ENCODE results near the gene UROS.

Gene UROS

DNA sequence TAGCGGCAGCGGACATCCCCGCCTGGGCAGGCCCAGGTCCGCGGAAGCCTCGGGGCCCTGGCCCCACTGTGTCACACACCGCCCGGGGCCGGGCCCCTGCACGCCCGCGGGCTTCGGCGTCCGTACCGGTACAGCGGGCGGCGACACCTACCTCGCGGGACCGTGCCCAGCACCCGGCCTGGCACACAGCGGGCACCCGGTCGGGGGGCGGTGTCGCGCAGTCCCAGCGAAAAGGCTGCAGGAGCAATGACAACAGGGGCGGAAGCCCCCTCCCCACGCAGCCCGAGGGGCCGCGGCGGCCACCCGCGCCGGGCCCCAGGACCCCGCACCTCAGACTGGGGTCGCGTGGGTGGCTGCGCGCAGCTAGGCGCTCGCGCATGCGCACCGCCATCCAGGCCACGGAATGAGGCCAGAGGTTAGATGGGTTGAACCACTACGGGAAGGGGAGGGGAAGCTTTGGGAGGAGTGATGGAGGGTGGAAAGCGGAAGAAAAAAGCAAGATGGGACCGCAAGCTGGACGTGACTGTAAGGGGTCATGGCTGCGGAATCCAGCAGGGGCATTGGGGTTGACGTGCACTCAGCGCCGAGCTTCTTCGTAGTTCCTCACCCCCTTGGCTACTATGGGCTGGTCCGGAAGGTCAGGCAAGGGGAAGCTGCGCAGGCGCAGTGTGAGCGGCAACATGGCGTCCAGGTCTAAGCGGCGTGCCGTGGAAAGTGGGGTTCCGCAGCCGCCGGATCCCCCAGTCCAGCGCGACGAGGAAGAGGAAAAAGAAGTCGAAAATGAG lies at the start of gene UROS, which contains the start of gene BCCIP:
Gene UROS (minus strand): TSS at position 381 of the 785 bp plus-strand sequence. CDS start 6,759 bp downstream, outside the sequence.
Gene BCCIP (plus strand): TSS at position 669 of the 785 bp plus-strand sequence. CDS start 12 bp downstream, at position 681.
- peak; percentile 88 to 90 for DNase-seq

DNA sequence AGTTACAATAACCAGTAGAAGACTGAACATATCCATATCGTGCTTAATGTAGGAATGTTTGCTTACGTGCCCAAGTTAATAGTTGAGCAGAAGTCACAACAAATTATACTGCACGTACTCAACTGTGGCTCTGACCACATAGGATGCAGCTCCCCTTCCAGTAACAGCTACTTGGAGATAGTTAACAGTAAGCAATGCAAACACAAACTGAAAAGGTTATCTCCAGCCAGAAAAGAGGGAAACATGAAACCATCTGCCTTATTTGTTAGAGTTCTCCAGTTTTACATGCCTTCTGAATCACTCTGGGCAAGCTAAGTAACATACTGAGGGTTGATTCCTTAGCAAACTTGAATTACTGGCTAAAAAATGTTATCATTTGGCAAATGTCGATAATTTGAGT lies 48.3 kb upstream of the UROS start:
- DNase-seq, result no peak

- DNase-seq, result peak in 1 of 2 experiments; percentile 7
These were observed 45.4 kb upstream of the UROS start for GRCh38 chr10:125868372-125868975.

DNA sequence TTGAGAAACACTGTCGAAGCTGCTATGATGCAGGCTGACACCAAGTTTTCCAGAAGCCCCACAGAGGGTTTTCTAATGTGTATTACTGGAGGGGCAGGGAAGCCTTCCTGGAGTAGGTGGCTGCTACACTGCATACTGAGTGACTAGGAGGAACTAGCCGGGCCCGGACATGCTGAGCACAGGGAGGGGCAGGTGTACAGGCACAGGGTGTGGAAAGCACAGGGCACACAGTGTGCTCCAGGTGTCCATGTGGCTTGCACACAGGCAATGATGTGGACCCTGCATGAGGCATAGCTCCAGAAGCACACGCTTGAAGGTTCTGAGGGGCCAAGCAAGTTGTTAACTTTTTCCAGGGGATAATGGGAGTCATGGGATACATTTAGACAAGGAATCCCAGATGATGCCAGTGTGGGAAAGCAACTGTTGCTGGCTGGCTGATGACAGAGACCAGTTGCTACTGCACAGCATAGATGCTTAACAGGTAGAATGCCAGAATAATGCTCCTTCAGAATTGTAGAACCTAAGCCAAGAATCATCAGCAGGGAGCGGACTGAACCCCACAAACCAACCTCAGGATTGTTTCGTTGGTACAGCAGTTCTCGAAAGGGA lies 43.5 kb upstream of the UROS start:
- DNase-seq, result no peak

DNA sequence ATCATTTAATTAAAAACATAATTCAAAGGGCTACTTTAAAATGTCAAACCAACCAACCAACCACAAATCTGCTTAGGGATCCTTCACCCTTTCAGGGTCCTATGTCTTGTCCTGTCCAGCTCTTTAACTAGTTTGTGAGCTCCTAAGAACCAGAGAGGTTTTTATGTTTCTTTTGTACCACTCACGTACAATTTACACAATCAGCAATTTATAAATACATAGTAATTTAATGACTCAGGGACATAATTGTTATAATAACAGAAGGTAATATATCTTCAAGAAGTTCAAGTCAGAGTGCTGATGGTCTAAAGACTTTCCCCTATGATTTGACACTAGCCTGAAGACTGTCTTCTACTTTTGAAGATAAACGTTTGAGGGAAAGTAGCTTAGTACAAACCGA lies 42.1 kb upstream of the UROS start:
- no peak for DNase-seq

- DNase-seq, result no peak
These were observed 36.2 kb upstream of the UROS start for GRCh38 chr10:125859128-125859817.

- no peak for DNase-seq
These were observed 34.2 kb upstream of the UROS start for GRCh38 chr10:125857185-125857760.

- no peak for DNase-seq
These were observed 29.4 kb upstream of the UROS start for GRCh38 chr10:125852487-125852886.

DNA sequence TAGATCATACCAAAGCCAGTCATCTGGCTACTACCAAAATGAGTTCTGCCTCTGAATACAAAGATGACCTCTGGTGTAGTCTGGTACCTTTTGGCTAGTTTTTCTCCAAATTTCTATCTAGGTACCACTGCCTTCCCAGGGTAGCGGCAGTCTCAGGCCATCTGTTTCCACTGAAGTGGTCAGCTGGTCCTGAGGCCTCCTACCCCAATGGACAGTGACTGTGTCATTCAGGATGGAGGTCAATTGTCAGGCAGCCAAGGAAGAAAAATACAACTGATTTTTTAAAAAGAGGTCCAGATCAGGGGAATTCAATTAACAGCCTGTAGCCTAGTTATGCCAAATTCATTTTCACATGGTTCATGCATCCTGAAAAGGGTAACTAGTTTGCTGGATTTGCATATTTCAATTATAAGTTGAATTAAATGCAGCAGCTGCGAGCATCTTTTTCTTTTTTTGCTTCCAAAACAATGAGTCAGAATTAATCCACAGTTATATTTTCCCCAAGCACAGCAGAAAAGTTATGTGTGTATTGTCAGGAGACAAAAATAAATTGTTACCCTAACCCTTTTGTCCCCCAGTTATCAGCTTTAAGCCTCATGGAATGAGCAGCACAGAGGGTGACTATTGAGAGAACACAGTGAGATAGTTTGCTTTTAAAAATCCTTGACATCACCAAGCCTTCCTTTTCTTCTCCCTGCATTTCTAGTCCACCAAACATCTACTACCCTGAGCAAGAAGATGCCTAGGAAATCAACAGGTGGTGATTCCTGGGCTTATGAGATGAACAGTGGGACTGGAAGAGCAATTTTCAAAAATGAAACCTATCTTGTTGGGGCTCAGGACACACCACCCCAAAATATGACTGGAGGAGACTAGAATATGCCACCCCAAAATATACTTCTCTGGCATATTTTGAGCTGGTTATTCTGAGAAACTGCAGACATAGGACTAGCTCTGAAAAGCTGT lies 28.0 kb upstream of the UROS start:
- DNase-seq, result no peak

- no peak for DNase-seq
These were observed 26.4 kb upstream of the UROS start for GRCh38 chr10:125849448-125849847.

- no peak for DNase-seq
These were observed 25.8 kb upstream of the UROS start for GRCh38 chr10:125848857-125849256.

DNA sequence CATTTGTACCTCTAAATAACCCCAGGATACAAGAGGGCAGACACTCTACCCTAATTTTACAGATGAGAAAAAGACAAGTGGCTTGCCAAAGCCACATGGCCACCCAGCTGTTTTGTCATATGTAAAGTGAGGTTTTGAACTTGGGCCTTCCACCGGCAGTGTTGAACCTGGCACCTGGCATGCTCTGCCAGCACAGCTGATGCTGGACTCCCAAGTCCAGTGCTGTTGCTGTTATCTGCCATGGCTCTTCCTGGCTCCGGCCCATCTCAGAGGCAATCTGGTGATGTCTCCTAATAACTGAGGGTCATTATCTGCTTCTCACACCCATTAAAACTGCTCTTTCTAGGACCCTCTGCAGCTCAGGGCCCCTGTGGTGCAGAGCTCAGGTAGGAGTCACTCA lies 25.3 kb upstream of the UROS start:
- DNase-seq, result no peak

GRCh38 chr10:125846894-125847293 lies 23.8 kb upstream of the UROS start:
- DNase-seq, result no peak

- no peak for DNase-seq
These were observed 22.6 kb upstream of the UROS start for GRCh38 chr10:125845617-125846016.

GRCh38 chr10:125844751-125845221 lies 21.7 kb upstream of the UROS start:
- DNase-seq, result no peak

GRCh38 chr10:125843603-125844329 lies 20.7 kb upstream of the UROS start:
- no peak for DNase-seq

DNA sequence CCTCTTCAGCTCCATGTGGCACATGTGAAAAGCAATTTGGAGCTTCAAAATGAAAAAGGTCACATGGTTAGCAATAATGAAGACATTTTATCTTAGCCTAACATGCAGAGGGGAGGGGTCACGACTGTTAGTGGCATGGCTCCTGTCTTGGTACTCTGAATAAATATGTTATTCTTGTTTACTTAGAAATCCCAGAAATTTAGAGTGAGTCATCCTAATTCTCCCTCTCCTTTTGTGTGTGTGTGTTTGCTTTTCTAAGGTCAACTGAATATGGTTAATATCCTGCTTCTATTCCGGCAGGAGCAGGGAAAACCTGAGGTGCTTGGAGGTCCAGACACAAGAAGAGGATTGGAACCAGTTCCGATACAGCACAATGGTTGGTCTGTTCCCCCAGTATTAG lies 17.9 kb upstream of the UROS start:
- DNase-seq, result no peak

DNA sequence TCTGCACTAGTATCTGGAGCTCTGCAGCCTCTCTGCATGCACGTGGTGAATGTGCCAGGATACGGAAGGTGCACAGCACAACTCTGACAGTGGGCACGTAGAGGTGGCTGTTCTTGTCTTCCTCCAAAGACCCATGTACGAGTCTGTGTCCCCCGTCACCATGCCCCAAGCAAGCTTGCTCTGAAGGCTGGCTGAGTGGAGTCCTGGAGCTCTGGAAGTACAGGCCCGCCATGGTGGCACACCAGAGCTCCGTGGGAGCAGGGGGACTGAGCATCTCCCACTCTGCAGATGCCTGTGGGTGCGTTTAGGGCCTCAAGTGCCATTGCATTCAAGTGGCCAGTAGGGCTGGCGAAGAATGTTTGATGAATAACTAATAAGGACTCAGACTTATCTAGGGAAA lies 17.3 kb upstream of the UROS start:
- no peak for DNase-seq

DNA sequence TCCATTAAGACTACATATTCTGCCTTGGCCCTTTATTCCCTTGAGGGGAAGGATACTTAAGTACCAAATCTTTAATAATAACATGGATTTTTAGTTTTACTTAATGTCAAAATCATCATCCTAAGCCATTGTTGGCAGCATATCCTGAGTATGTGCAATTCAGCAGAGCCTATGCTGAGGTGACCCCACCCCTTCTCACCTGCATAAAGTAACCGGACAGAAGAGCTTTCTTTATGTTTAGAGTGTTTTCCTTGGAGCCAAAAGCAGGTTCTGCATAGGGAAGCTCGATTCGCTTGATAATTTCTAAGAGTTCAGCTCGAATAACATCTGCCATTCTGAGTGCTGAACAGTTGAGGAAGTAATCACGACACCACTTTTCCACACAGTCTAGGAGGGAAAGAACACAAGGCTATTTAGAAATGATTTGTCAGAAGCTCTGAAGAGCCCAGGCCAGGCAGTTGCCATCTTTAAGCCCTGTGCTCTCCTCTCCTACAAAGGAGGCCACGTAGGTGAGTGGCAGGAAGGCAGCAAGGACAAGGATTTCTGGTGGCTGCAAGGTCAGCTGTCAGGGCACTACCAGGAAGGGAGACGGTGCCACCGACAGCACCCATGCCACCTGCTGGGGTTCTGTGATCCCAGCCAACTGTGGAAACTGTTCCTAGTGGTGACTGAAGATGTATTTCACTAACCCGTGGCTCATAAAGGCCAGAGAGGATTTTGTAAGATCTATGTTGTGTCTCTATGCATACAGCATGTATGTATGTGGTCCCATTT lies 15.9 kb upstream of the UROS start:
- DNase-seq, result no peak

DNA sequence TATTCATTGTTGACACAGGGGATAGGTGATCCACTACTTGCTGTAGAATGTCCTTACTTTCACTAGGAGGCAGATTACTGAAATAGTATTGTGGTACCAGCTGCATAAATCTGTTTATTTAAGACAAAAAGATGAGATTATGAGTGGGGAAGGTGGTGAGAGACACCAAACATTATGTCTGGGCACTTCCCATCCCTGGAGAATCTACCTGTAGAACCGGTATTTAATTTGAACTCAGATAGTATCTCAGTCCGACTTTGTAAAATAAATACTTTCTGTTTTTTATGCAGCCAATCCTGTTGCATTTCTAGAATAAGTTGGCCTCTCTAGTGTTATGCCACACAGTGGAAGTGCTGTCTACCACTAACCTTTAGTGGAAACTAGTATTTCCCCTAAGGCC lies 13.7 kb upstream of the UROS start:
- DNase-seq, result no peak

Data from activated CD4-positive, alpha-beta T cell treated with anti-CD3 and anti-CD28 coated beads, Interleukin-2, amount 50 U/mL, for 48 hours (primary cell).